Measurements from ENCODE around the gene GRIA1.

GRIA1 gene

DNA sequence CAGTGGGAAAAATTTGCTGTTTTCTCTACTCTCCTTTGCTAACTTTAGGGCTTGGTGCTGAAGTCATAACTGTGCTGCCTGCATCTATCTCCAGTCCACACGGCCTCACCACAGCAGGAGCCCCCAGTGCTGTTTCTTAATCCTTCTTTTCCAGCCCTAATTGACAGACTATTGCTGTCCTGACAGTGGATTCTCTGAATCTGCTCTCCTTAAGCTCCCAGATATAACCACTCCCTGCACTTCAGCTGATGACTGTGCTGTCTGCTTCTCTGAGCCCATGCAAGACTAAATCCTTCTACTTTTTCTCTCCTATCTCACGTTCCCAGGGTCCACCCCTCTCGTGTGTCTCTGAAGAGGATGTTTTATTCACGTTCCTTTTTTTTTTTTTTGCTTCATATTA is 19.7 kb upstream of the GRIA1 start:
- in situ Hi-C loops (cut with MboI; ENCODE audit: low pct_unique_long_range_greater_than_20kb, low sequenced_read_pairs, unreplicated experiment): no loop called here
- TF ChIP-seq, protein P1, sequence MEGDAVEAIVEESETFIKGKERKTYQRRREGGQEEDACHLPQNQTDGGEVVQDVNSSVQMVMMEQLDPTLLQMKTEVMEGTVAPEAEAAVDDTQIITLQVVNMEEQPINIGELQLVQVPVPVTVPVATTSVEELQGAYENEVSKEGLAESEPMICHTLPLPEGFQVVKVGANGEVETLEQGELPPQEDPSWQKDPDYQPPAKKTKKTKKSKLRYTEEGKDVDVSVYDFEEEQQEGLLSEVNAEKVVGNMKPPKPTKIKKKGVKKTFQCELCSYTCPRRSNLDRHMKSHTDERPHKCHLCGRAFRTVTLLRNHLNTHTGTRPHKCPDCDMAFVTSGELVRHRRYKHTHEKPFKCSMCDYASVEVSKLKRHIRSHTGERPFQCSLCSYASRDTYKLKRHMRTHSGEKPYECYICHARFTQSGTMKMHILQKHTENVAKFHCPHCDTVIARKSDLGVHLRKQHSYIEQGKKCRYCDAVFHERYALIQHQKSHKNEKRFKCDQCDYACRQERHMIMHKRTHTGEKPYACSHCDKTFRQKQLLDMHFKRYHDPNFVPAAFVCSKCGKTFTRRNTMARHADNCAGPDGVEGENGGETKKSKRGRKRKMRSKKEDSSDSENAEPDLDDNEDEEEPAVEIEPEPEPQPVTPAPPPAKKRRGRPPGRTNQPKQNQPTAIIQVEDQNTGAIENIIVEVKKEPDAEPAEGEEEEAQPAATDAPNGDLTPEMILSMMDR (IDR thresholded peaks at IDR 0.05; ENCODE audit: extremely low read depth, insufficient read depth, missing control alignments): no peak
- no peak for DNase-seq (ENCODE audit: low spot score)

- TF ChIP-seq, protein P1 (IDR thresholded peaks at IDR 0.05; ENCODE audit: extremely low read depth, insufficient read depth, missing control alignments): no peak
- no peak for DNase-seq (ENCODE audit: low spot score)
- in situ Hi-C loops (cut with MboI; ENCODE audit: low pct_unique_long_range_greater_than_20kb, low sequenced_read_pairs, unreplicated experiment): no loop called here
These were observed 13.7 kb upstream of the GRIA1 start for GRCh38 chr5:153476767-153477166.

DNA sequence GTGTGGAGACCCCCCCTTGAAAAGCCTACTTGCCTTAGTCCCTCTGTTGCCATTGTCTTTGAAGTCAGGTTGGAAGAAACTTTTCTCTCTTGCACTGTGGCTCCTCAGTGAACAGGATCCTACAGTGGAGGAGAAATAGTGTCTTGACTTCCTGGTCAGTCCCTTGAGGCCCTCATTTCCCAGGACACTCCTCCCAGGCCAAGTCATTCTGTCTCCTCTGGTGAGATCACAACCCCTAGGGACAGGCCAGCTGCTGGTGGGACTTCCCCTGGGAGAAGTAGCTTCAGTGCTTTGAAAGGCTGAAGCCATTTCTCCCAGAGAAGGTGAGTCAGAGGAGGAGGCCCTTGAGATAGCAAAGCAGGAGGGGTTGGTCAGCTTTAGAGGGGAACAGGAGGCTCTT is 10.1 kb upstream of the GRIA1 start:
- peak; percentile 23 for DNase-seq (ENCODE audit: low spot score)
- in situ Hi-C loops (cut with MboI; ENCODE audit: low pct_unique_long_range_greater_than_20kb, low sequenced_read_pairs, unreplicated experiment): no loop called here
- TF ChIP-seq, protein P1 (IDR thresholded peaks at IDR 0.05; ENCODE audit: extremely low read depth, insufficient read depth, missing control alignments): no peak

DNA sequence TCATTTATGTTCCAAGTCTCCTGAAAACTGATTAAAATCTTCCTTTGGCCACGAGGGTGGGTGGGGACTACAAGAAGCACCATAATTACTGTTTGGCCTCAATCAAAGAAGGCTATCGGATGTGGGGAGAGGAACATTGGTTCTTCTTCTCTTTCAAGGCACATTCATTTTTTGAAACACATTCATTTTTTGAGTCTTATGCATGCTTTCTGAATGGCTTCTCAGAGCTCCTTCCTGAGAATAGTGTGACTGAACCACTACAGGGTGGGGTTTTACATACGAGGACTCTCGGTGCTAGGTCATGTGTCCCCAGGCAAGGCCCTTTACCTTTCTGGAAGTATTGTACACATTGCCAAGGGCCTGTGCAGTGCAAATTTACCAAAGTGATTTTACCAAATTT is 7.0 kb upstream of the GRIA1 start:
- TF ChIP-seq, protein P1 (IDR thresholded peaks at IDR 0.05; ENCODE audit: extremely low read depth, insufficient read depth, missing control alignments): no peak
- no peak for DNase-seq (ENCODE audit: low spot score)

GRCh38 chr5:153485641-153486040 is 4.8 kb upstream of the GRIA1 start:
- in situ Hi-C loops (cut with MboI; ENCODE audit: low pct_unique_long_range_greater_than_20kb, low sequenced_read_pairs, unreplicated experiment): no loop called here
- no peak for DNase-seq (ENCODE audit: low spot score)
- TF ChIP-seq, protein P1 (IDR thresholded peaks at IDR 0.05; ENCODE audit: extremely low read depth, insufficient read depth, missing control alignments): no peak

More for the DNA sequence above, 7.0 kb upstream of the GRIA1 start:
- in situ Hi-C loops (cut with MboI; ENCODE audit: low pct_unique_long_range_greater_than_20kb, low sequenced_read_pairs, unreplicated experiment): no loop called here

DNA sequence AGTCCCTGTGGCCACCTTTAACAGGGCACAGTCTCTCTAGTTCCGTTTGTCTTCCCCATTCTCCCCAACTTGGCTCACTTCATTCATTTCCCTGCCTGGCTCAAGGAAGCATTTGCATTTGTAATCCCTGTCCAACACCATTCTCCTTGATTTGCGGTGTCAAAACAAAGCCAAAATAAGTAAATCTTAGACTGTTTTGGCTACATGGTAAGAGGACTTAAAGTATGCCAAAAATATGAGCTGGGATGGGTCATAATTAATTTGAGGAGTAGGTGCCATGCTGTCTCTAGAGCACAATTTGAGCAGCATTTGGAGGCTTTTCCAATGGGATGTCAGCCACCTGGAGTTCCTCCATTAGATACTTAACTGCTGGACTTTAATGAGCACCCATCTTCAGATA is 3.7 kb upstream of the GRIA1 start:
- in situ Hi-C loops (cut with MboI; ENCODE audit: low pct_unique_long_range_greater_than_20kb, low sequenced_read_pairs, unreplicated experiment): no loop called here
- TF ChIP-seq, protein P1 (IDR thresholded peaks at IDR 0.05; ENCODE audit: extremely low read depth, insufficient read depth, missing control alignments): no peak
- no peak for DNase-seq (ENCODE audit: low spot score)

DNA sequence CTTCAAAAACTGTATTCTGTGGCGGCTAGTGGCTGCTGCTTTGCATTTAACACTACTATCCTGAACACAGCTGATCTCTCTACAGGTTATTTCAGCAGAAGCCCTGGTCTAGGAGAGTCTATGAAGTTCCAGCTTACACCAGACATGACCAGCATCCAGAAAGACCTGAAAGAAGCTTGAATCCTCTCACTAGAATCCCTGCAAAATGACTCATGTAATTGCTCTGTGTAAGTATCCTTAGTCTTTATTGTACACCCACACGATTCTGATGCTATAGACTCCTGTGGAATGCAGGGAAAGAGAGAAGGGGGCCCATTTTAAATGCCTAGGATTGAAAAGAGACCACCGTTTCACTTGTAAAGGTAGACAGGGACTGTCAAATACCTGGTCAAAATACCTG is 859 bp upstream of the GRIA1 start:
- TF ChIP-seq, protein P1 (IDR thresholded peaks at IDR 0.05; ENCODE audit: extremely low read depth, insufficient read depth, missing control alignments): no peak
- no peak for DNase-seq (ENCODE audit: low spot score)
- in situ Hi-C loops (cut with MboI; ENCODE audit: low pct_unique_long_range_greater_than_20kb, low sequenced_read_pairs, unreplicated experiment): no loop called here
